Activated T-helper 17 cell treated with anti-CD3 and anti-CD28 coated beads, Interleukin-2, amount 50 U/mL, for 72 hours (primary cell): ENCODE results near the gene HTRA3. TPM values are rescaled to one million over a fixed set of nuclear protein-coding genes. Genes with fewer than 3 reads are reported as not detected.

ENCODE experiments used
- ATAC-seq: fragments of 150-1000 bp; cut with Tn5 transposase; replicated peaks from 2 replicates; pipeline ENCODE4 v1.10.0; 2021; ENCODE audit warnings: mild to moderate bottlenecking, moderate library complexity
- H3K27ac Mint-ChIP-seq: one replicate; pipeline ENCODE4 v1.8.0; 2022; ENCODE audit warnings: mixed read lengths
- H3K27me3 Mint-ChIP-seq: one replicate; pipeline ENCODE4 v1.8.0; 2022; ENCODE audit warnings: mixed read lengths
- H3K36me3 Mint-ChIP-seq: one replicate; pipeline ENCODE4 v1.8.0; 2022; ENCODE audit warnings: low read depth, mild to moderate bottlenecking, mixed read lengths
- H3K4me1 Mint-ChIP-seq: one replicate; pipeline ENCODE4 v1.8.0; 2022; ENCODE audit warnings: mixed read lengths
- H3K4me3 Mint-ChIP-seq: one replicate; pipeline ENCODE4 v1.8.0; 2022; ENCODE audit warnings: mild to moderate bottlenecking, mixed read lengths
- H3K9me3 Mint-ChIP-seq: one replicate; pipeline ENCODE4 v1.8.0; 2022; ENCODE audit warnings: mixed read lengths
- total RNA-seq, 2 donors: library from RNA; stranded (reverse); gene quantifications; one replicate each; pipeline ENCODE4 v1.2.3, GENCODE V29; 2022

Gene HTRA3
- total RNA-seq, 2 donors from 2014 or later, result not detected

GRCh38 chr4:8316911-8317351, 47.4 kb downstream of the HTRA3 start:
- no peaks in the 10 kb centered on the region for H3K4me1 Mint-ChIP-seq
- H3K4me3 Mint-ChIP-seq, result no peak overlapping the region
- peaks cover 7% of the 10 kb centered on the region for H3K9me3 Mint-ChIP-seq
- no peak for ATAC-seq
- H3K36me3 Mint-ChIP-seq, result no peaks in the 10 kb centered on the region
- H3K27ac Mint-ChIP-seq, result no peak overlapping the region
- peaks cover 14% of the 10 kb centered on the region for H3K27me3 Mint-ChIP-seq

- ATAC-seq, result no peak
- H3K27ac Mint-ChIP-seq, result no peak overlapping the region
These were observed 47.9 kb downstream of the HTRA3 start for GRCh38 chr4:8317474-8317873.

GRCh38 chr4:8318509-8318908, 49.0 kb downstream of the HTRA3 start:
- Mint-ChIP-seq H3K9me3 (no peaks in the 10 kb centered on the region), H3K4me1 (no peaks in the 10 kb centered on the region), H3K27me3 (peaks cover 10% of the 10 kb centered on the region), H3K36me3 (no peaks in the 10 kb centered on the region), H3K4me3 (no peak overlapping the region), H3K27ac (no peak overlapping the region)
- ATAC-seq, result no peak

More at GRCh38 chr4:8317474-8317873, 47.9 kb downstream of the HTRA3 start:
- peaks cover 10% of the 10 kb centered on the region for H3K27me3 Mint-ChIP-seq
- H3K4me3 Mint-ChIP-seq, result no peak overlapping the region
- no peaks in the 10 kb centered on the region for H3K36me3 Mint-ChIP-seq
- H3K9me3 Mint-ChIP-seq, result peaks cover 3% of the 10 kb centered on the region
- no peaks in the 10 kb centered on the region for H3K4me1 Mint-ChIP-seq

DNA sequence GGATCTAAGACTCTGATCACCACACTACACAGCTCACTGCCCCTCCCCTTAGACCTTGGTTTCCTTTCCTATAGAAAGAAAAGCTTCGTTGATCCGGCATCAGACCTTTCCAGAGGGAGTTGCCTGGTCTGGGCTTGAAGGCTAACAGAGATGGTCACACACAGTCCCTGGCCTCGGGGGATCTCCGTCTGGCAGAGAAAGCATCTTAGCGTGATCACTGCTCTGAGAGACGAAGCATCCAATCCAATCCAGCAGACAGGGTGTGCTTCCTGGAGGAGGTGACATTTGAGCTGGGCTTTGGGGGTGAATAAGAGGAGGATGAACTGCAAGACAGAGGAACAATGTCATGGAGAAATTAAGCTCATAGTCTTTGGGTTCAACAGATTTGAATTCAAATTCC, 49.5 kb downstream of the HTRA3 start:
- no peak for ATAC-seq
- Mint-ChIP-seq H3K4me3 (no peak overlapping the region), H3K27ac (no peak overlapping the region), H3K36me3 (no peaks in the 10 kb centered on the region), H3K9me3 (no peaks in the 10 kb centered on the region), H3K4me1 (no peaks in the 10 kb centered on the region), H3K27me3 (peaks cover 6% of the 10 kb centered on the region)

- Mint-ChIP-seq H3K27me3 (peaks cover 3% of the 10 kb centered on the region), H3K4me3 (no peak overlapping the region), H3K36me3 (no peaks in the 10 kb centered on the region), H3K4me1 (no peaks in the 10 kb centered on the region), H3K9me3 (no peaks in the 10 kb centered on the region), H3K27ac (no peak overlapping the region)
- no peak for ATAC-seq
These were observed 50.3 kb downstream of the HTRA3 start for GRCh38 chr4:8319731-8320385.

DNA sequence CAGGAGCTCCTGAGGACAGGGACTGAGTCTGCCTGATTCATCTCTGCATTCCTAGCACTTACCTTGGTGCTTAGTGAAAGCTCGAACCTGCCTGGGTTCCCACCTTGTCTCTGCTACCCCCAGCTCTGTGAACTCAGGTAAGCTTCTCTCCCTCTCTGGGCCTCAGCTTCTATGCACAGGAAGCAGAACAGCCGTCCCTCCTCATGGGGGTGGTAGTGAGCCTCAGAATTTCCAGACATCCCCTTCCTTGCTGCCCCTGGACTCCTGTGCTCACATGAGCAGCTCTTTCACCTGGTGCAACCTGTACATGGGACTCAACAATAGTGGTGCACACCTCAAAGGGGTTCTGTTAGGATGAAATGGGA, 50.8 kb downstream of the HTRA3 start:
- no peaks in the 10 kb centered on the region for H3K36me3 Mint-ChIP-seq
- H3K4me1 Mint-ChIP-seq, result no peaks in the 10 kb centered on the region
- no peak for ATAC-seq
- H3K4me3 Mint-ChIP-seq, result no peak overlapping the region
- H3K27ac Mint-ChIP-seq, result no peak overlapping the region
- no peaks in the 10 kb centered on the region for H3K27me3 Mint-ChIP-seq
- no peaks in the 10 kb centered on the region for H3K9me3 Mint-ChIP-seq

GRCh38 chr4:8321220-8321619, 51.7 kb downstream of the HTRA3 start:
- H3K4me1 Mint-ChIP-seq, result no peaks in the 10 kb centered on the region
- ATAC-seq, result no peak
- no peak overlapping the region for H3K27ac Mint-ChIP-seq
- H3K36me3 Mint-ChIP-seq, result no peaks in the 10 kb centered on the region
- H3K4me3 Mint-ChIP-seq, result no peak overlapping the region
- H3K27me3 Mint-ChIP-seq, result no peaks in the 10 kb centered on the region
- H3K9me3 Mint-ChIP-seq, result no peaks in the 10 kb centered on the region

DNA sequence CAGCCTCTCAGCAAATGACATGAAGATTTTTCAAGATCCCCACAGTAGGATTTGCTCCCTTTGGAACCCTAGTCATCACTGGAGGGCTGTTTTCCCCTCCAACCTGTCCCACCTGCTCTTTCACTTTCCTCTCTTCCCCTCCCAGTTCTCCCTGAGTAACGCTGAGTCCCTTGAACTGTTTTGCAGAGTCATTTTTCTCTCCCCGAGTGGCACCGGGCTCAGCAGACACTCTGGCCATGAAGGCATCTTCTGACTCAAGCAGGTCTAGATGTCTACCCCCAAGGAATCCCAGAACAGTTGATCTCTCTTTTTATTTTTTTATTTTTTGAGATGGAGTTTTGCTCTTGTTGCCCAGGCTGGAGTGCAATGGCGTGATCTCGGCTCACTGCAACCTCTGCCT, 52.2 kb downstream of the HTRA3 start:
- H3K4me1 Mint-ChIP-seq, result no peaks in the 10 kb centered on the region
- no peak overlapping the region for H3K27ac Mint-ChIP-seq
- ATAC-seq, result no peak
- no peak overlapping the region for H3K4me3 Mint-ChIP-seq
- H3K36me3 Mint-ChIP-seq, result no peaks in the 10 kb centered on the region
- H3K9me3 Mint-ChIP-seq, result no peaks in the 10 kb centered on the region
- no peaks in the 10 kb centered on the region for H3K27me3 Mint-ChIP-seq

DNA sequence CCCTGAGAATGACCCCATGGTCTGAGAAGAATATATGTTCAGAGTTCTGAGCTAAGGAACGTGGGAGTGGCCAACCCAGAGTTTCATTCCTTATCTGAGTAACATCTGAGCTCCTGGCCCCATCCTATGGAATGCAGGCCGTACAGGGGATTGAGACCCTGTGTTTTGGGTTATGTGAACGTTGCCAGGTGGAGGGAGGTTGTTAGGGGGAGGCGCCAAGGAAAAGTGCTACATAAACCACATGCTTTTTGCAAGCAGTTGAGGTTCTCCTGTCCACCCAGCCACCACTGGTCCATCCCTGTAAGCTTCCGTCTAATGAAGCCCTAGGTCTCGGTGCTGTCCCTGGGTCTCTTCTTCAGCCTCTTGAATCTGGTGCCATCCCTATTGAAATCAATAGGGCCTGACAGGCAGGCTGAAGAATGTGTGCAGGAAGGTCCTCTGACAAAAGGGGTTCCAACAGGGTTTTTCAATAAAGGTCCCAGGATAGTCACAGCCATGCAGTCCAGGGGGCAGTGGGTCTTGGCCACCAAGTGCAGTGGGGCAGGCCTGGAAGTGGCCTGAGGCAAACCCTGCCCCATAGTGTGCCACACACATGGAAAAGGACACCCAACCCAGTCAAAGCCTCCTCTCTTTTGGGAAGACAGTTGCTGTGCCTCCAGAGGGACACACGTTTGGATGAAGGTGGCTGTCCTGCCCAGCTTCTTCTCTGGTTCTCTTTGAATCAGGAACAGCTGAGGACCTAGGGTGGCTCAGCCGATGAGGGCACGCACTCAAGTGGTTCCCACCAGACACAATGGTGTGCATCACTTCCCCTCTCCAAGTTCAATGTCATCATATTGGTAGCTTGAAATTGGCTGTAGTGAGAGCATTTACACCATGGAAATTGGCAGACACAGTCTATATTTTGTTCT, 53.5 kb downstream of the HTRA3 start:
- Mint-ChIP-seq H3K36me3 (no peaks in the 10 kb centered on the region), H3K27me3 (no peaks in the 10 kb centered on the region), H3K4me3 (no peak overlapping the region), H3K9me3 (no peaks in the 10 kb centered on the region), H3K4me1 (no peaks in the 10 kb centered on the region), H3K27ac (no peak overlapping the region)
- ATAC-seq, result no peak

DNA sequence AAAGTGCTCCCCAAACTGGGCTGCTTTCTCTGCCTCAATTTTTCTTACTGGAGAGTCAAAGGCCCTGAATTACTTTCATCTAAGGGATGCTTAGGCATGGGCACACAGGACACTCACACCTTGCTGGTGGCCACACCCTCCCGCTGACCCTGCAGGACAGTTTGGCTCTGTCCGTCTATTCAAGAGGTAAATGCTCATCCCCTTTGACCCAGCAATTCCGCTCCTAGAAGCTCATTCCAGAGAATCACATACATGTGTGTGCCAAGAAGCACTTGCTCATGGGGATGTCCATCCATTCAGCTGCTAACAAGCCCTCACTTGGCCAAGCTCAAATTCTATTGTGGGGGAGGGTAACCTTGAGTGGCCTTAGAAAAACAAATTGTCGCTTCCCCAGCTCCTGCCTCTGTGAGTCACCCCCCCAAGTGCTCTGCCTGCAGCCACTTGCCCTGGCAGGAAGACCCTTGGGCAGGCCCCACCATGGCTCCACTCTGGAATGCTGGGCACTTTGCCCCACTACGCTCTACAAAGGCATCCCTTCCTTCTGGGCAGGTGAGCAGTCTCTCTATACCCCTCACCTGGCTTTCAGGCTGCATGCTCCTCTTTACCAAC, 54.5 kb downstream of the HTRA3 start:
- Mint-ChIP-seq H3K4me3 (no peak overlapping the region), H3K36me3 (no peaks in the 10 kb centered on the region), H3K27me3 (no peaks in the 10 kb centered on the region), H3K27ac (no peak overlapping the region), H3K9me3 (no peaks in the 10 kb centered on the region), H3K4me1 (no peaks in the 10 kb centered on the region)
- no peak for ATAC-seq

DNA sequence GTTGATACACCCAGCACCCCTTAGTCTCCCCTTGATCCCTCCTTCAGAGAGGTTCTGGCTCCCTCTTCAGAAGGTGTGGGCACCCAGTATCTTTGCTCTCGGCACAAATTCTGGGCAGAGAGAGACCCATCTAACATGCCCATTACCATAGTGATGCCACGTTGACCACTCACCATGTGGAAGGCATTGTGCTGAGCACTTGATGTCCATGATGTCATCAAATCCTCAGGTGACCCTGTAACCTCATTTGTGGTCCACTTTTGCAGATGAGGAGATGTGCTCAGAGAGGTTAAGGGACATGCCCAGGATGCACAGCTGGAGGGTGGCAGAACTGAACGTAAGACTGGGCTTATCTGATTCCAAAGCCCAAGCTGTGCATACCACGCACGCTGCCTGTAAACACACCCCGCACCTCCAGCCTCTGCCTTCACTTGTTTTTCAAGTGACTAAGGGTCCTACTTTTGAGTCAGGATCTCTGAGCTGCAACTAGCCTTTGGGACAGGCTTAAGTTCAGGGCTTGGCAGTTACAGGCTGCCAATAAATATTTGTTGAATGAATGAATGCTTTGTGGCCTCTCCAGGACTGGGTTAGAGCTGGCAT, 55.2 kb downstream of the HTRA3 start:
- Mint-ChIP-seq H3K4me3 (no peak overlapping the region), H3K27ac (no peak overlapping the region), H3K9me3 (no peaks in the 10 kb centered on the region), H3K4me1 (no peaks in the 10 kb centered on the region), H3K27me3 (no peaks in the 10 kb centered on the region), H3K36me3 (no peaks in the 10 kb centered on the region)
- no peak for ATAC-seq

GRCh38 chr4:8325291-8325973, 55.9 kb downstream of the HTRA3 start:
- H3K27me3 Mint-ChIP-seq, result no peaks in the 10 kb centered on the region
- H3K27ac Mint-ChIP-seq, result no peak overlapping the region
- no peaks in the 10 kb centered on the region for H3K4me1 Mint-ChIP-seq
- ATAC-seq, result no peak
- no peak overlapping the region for H3K4me3 Mint-ChIP-seq
- no peaks in the 10 kb centered on the region for H3K9me3 Mint-ChIP-seq
- H3K36me3 Mint-ChIP-seq, result no peaks in the 10 kb centered on the region

DNA sequence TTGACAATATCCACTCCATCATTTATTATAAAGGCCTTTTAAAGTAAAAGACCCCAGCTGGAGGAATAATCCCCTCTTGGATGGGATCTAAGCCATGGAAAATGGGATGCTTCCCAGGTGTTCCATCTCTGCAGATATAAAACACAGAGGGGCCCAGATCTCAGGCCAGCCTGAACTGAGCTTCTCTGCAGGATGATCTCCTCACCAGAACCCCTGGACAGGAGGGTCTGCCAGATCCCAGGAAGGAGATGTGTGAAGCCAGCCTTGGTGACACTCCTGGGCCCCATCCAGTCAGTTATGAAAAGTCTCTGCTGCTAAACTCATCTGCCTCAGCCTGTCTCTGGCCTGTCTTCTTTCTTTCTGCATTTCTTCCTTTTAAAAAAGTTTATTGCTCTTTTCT, 56.7 kb downstream of the HTRA3 start:
- Mint-ChIP-seq H3K4me3 (no peak overlapping the region), H3K36me3 (no peaks in the 10 kb centered on the region), H3K27ac (no peak overlapping the region)

GRCh38 chr4:8328456-8328855, 58.9 kb downstream of the HTRA3 start:
- H3K4me1 Mint-ChIP-seq, result no peaks in the 10 kb centered on the region
- H3K27ac Mint-ChIP-seq, result no peak overlapping the region
- no peak overlapping the region for H3K4me3 Mint-ChIP-seq
- no peak for ATAC-seq
- H3K36me3 Mint-ChIP-seq, result no peaks in the 10 kb centered on the region
- H3K27me3 Mint-ChIP-seq, result no peaks in the 10 kb centered on the region
- no peaks in the 10 kb centered on the region for H3K9me3 Mint-ChIP-seq

More for the DNA sequence above, 56.7 kb downstream of the HTRA3 start:
- ATAC-seq, result no peak
- Mint-ChIP-seq H3K9me3 (no peaks in the 10 kb centered on the region), H3K27me3 (no peaks in the 10 kb centered on the region), H3K4me1 (no peaks in the 10 kb centered on the region)
